Glutamatergic neuron (in vitro differentiated cells): ENCODE data around the gene KRTAP22-1. TPM values are rescaled to one million over a fixed set of nuclear protein-coding genes. Genes with fewer than 3 reads are reported as not detected.

Source experiments
- total RNA-seq: library from RNA; stranded (reverse); fragmentation: NEBNext Ultra II Directional; extraction: Animal tissue kit (Norgen Biotek cat#: 25700); gene quantifications from one replicate; pipeline ENCODE4 v1.2.1, GENCODE V29; 2021; ENCODE audit not compliant: unreplicated experiment

KRTAP22-1 gene
- total RNA-seq, 1 donor from 2014 or later = not detected

Other genes starting within 250 kb of the KRTAP22-1 start
- gene KRTAP13-2, start 228.8 kb upstream of the KRTAP22-1 start, total RNA-seq = not detected
- gene KRTAP13-1, start 205.1 kb upstream of the KRTAP22-1 start, total RNA-seq = not detected
- not detected for gene KRTAP13-3, start 175.2 kb upstream of the KRTAP22-1 start, total RNA-seq
- not detected for gene KRTAP13-4, start 170.9 kb upstream of the KRTAP22-1 start, total RNA-seq
- gene KRTAP15-1, start 160.8 kb upstream of the KRTAP22-1 start, total RNA-seq = not detected
- gene KRTAP19-1, start 120.7 kb upstream of the KRTAP22-1 start, total RNA-seq = not detected
- not detected for gene KRTAP19-2, start 113.7 kb upstream of the KRTAP22-1 start, total RNA-seq
- not detected for gene KRTAP19-3, start 109.1 kb upstream of the KRTAP22-1 start, total RNA-seq
- gene KRTAP19-4, start 103.9 kb upstream of the KRTAP22-1 start, total RNA-seq = not detected
- gene KRTAP19-5, start 98.9 kb upstream of the KRTAP22-1 start, total RNA-seq = not detected
- gene KRTAP19-6, start 59.2 kb upstream of the KRTAP22-1 start, total RNA-seq = not detected
- not detected for gene KRTAP19-7, start 39.8 kb upstream of the KRTAP22-1 start, total RNA-seq
- not detected for gene KRTAP22-2, start 10.7 kb upstream of the KRTAP22-1 start, total RNA-seq
- not detected for gene KRTAP6-3, start 8.6 kb upstream of the KRTAP22-1 start, total RNA-seq
- gene KRTAP6-2, start 2.2 kb upstream of the KRTAP22-1 start, total RNA-seq = not detected
- not detected for gene KRTAP6-1, start 12.8 kb downstream of the KRTAP22-1 start, total RNA-seq
- gene KRTAP20-1, start 15.3 kb downstream of the KRTAP22-1 start, total RNA-seq = not detected
- gene KRTAP20-4, start 19.5 kb downstream of the KRTAP22-1 start, total RNA-seq = not detected
- gene KRTAP20-2, start 34.1 kb downstream of the KRTAP22-1 start, total RNA-seq = not detected
- not detected for gene KRTAP20-3, start 41.8 kb downstream of the KRTAP22-1 start, total RNA-seq
- gene KRTAP21-3, start 117.7 kb downstream of the KRTAP22-1 start, total RNA-seq = not detected
- gene KRTAP21-2, start 146.2 kb downstream of the KRTAP22-1 start, total RNA-seq = not detected
- gene KRTAP21-1, start 154.3 kb downstream of the KRTAP22-1 start, total RNA-seq = not detected
- not detected for gene KRTAP8-1, start 212.2 kb downstream of the KRTAP22-1 start, total RNA-seq
- not detected for gene KRTAP7-1, start 228.7 kb downstream of the KRTAP22-1 start, total RNA-seq